CD4-positive, alpha-beta T cell treated with Interferon gamma for 1 hour (primary cell): ENCODE data around the gene CCDC9.

ENCODE experiments used
- DNase-seq: peaks from one replicate; pipeline ENCODE4 v3.0.0-alpha.2; 2020

The CCDC9 gene

GRCh38 chr19:47255879-47256692 lies at the start of gene CCDC9:
Gene CCDC9, plus strand, starts transcription at chr19:47256525. Its CDS starts 1,876 bp downstream, at chr19:47258401.
- peak; percentile 96 for DNase-seq

DNA sequence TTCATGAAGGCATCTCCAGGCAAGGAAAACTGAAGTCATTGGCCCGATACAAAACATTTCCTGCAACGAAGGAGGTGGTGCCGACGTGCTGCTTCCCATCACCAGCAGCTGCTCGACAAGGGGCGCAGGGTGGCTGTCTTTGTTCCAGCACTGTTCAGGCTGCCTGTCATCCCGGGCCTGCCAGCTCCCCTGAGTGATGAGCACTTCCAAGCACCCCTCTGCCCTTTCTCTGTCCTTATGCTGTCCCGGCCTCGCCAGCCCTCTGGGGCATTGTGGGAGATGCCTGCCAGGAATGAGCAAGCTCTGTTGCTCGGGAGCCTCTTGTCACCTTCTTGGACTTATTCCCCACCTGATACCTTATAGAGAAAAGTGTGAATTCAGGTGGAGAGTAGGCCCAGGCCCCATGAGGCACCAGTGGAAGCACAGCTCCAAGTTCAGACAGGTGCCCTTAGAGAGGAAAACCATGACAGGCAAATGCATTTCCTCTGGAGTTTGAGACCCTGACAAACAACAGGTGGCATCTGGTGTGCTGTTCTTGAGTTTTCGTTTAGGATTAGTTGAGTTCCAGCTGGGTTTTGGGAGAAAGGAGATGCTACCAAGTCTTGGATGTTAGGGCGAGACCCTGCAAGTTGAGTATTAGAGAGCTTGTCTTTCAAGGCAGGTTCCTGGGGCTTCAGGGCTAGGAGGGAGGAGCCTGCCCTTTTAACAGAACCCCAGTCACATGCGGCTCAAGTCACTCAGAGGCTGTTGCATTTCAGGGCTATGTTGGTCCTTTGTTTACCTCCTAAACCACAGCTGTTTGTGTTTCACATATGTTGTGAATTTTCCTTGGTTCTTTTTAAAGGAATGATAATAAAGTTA lies 46.8 kb upstream of the CCDC9 start:
- no peak for DNase-seq

- DNase-seq, result no peak
These were observed 46.2 kb upstream of the CCDC9 start for GRCh38 chr19:47210180-47210490.

DNA sequence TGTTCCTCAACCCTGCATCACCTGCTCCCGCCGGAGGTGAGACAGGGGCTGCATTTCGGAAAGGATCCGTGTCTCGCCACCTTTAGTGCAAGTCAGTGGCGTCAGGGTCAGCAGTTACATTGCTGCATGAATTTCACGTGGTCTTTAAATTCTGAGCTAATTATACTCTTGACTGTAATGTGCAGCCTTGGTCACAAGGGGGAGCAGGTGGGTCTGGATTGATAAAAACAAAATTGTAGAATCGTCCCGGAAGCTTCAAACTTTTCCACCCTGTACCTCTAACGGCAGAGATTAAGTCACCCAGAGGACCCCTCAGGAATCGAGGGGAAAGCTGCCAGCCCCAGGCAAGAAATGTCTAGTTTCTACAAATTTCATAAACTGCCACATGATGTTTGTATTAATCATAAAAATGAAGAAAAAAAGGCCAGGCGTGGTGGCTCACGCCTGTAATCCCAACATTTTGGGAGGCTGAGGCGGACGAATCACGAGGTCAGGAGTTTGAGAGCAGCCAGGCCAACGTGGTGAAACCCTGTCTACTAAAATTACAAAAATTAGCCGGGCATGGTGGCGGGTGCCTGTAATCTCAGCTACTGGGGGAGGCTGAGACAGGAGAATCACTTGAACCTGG lies 45.5 kb upstream of the CCDC9 start:
- DNase-seq, result peak; percentile 58

GRCh38 chr19:47215581-47215980 lies 40.7 kb upstream of the CCDC9 start:
- no peak for DNase-seq

GRCh38 chr19:47221080-47221841 lies 35.1 kb upstream of the CCDC9 start:
- no peak for DNase-seq

GRCh38 chr19:47221890-47222289 lies 34.4 kb upstream of the CCDC9 start:
- no peak for DNase-seq

DNA sequence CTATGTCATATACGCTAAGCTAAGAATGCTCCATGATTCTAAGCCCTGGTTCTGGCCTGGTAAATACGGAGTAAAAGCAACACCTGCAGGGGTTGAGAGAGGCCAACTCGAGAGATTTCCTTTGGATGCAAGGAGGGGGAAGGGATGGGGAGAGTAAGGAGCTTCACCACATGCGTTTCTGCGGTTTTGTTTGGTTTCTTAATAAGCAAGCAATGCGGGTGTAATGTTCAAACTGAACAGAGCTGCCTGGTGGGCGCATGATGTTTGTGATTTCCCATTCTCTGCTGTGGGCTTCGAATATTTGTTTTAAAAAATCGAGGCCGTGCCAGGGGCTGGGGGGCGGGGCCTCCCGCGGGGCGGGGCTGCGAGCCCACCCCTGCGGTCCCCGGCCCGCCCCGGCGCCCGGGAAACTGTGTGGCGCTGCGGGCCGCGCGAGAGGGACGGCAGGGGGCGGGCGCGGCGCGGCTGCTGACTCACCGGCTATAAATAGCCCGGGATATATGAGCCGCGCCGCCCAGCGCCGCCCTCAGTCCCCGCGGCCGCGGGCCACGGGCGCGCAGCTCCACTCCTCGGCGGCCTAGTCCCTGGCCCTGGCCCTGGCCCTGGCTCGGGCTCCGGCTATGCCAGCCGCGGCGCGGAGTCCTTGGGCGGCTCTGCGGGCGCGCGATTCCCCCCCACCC lies 30.4 kb upstream of the CCDC9 start:
- DNase-seq, result peak; percentile 89

GRCh38 chr19:47226426-47227351 lies 29.6 kb upstream of the CCDC9 start:
- peak; percentile 82 for DNase-seq

DNA sequence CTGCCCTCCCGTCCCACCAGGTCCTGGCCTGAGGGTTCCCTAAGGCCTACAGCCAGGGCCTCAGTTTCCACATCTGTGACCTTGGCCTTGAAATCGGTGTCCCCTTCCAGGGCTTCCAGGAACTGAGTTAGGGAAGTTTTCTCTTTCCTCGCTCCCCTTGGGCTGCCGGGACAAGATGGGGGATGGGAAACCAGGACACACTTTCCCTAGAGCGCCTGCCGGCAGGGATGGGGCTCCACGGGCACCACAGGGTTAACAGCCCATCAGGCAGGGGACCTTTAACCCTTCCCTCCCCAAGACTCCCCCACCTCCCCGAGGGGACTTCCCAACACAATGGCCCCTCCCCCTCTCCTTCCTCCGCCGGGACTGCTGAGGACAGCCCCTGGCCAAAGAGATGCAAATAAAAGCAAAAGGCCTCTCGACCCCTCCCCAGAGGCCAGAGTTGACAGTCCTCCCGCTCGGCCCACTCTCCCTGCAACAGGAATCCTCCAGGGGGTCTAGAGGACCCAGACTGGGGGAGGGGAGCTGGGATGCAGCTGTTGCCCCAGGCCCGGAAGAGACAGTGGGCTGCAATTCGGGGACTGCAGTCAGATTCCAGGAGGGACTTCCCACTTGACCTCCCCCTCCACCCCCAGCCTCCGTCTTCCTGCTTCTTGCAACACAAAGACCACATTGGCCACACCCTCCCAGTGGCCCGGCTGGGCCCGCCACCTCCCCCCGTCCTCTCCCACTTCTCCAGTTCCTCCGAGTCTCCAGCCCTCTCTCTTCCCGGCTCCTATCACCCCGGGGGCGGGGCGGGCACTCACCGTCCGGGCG lies 28.8 kb upstream of the CCDC9 start:
- peak; percentile 66 for DNase-seq

GRCh38 chr19:47228168-47228936 lies 28.0 kb upstream of the CCDC9 start:
- DNase-seq, result peak; percentile 56

DNA sequence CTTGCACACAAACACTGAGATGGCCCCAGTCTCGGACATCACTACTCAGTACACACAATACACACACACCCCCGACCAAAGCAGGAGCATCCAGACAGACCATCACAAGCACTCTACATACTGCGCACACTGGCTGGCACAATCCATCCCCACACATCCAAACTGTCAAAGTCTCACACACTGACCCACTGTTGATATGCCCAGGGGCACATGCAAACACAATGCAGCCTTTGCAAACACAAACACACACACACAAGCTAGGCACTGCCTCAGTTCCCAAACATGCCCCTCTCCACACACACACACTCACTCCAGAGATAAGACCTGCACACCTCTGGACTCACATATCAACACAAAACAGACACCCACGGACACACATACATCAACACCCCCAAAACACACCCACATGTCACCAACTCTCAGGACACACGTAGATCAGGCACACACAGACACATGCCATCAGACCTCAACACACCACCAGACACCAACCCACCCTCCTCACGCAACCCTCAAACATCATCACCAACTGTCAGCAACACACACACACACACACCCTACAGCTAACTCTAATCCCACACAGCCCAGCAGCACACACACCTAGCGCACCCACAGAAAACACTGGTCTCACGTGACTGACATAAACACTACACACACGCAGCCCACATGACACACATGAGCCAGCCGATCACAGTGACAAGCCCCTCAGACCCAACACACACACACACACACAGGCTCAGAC lies 27.2 kb upstream of the CCDC9 start:
- DNase-seq, result peak; percentile 55

GRCh38 chr19:47229676-47230053 lies 26.7 kb upstream of the CCDC9 start:
- DNase-seq, result no peak

DNA sequence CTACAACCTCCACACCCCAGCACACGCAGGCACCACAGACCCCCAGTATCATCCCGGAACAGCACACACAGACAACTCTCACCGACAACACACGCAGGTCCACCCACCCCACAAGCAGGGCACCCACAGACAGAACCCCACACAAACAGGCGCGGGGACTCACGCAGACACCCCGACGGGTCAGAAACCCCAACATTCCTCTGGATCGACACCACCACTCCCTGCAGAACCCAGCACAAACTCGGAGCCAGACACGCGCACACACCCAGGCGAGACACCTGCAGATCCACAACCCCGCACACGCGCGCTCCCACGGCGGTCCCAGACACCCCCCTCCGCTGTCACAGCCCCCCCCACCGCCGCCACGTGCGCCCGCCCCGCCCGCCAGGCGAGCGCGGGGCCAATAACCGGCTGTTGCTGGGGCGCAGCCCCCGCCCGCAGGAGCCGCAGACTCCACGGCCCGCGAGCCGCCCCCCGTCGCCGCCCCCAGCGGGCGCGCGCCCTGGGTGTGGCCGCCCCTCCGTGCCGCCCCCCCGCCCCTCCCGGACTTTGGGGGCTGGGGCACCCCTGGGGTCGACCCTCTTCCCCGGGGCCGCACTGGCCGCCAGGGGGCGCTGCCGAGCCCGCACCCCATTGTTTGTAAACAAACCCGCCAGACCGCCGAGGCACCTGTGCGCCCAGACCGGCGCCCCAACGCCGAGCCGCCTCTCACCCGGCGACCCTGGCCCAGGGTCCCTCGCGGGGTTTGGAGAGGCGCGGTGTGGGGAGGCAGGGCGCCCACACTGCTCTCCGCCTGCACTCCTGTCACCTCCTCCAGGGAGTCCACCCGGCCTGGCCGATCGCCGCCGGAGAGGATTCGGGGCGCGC lies 26.0 kb upstream of the CCDC9 start:
- peak; percentile 84 for DNase-seq

DNA sequence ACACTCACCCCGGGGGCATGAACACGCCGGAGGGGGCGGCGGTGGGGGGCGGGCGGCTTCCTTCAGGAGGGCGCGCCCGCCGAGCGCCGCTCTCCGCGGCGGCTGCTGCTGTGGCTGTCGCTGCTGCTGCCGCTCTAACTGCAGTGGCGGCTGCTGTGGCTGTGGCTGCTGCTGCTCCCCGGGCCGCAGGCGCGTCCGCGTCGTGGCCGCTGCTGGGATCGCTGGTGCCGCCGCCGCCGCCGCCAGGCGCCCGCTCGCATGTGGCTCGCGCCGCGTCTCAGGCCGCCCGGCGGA lies 25.5 kb upstream of the CCDC9 start, which contains the start of gene BBC3:
BBC3 (minus strand) TSS at position 279 of the 294 bp plus-strand sequence. CDS start 2,768 bp downstream, outside the sequence.
- DNase-seq, result no peak

GRCh38 chr19:47231215-47232054 lies 24.9 kb upstream of the CCDC9 start:
- DNase-seq, result peak; percentile 94
